Measurements from ENCODE around the gene TRIM14. TPM values are rescaled to one million over a fixed set of nuclear protein-coding genes. Genes with fewer than 3 reads are reported as not detected.
A peak's percentile ranks its signal among the peaks of the same experiment; 100 is the strongest.

The TRIM14 gene
- total RNA-seq, 1 experiment from 2014 or later, result 11.9 TPM

DNA sequence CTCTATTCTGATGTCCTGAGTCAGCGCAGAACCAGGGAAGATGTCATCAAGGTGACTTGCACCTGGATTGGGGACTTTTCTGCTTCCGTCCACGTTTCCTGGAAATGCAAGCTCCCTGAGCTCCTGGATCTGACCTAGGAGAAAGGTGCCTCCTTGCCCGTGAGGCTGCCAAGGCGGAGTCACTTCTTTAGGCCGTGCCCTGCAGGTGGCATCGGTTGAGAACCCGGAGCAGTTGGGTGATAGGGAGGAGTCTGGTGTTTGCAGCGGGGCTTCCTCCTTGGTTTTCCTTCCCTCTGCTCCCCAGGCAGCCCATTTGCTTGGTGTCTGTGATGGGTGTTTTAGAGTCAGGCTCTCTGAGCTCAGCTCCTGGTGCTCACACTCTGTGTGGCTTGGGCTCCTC lies 47.3 kb downstream of the TRIM14 start:
- DNase-seq (ENCODE audit: low spot score) (no peak), ATAC-seq (no peak)
- no peak for TF ChIP-seq NR3C1 (CRISPR knock-in tag; conservative IDR thresholded peaks at IDR 0.05; ENCODE audit: low read depth)
- TF ChIP-seq, protein P1, sequence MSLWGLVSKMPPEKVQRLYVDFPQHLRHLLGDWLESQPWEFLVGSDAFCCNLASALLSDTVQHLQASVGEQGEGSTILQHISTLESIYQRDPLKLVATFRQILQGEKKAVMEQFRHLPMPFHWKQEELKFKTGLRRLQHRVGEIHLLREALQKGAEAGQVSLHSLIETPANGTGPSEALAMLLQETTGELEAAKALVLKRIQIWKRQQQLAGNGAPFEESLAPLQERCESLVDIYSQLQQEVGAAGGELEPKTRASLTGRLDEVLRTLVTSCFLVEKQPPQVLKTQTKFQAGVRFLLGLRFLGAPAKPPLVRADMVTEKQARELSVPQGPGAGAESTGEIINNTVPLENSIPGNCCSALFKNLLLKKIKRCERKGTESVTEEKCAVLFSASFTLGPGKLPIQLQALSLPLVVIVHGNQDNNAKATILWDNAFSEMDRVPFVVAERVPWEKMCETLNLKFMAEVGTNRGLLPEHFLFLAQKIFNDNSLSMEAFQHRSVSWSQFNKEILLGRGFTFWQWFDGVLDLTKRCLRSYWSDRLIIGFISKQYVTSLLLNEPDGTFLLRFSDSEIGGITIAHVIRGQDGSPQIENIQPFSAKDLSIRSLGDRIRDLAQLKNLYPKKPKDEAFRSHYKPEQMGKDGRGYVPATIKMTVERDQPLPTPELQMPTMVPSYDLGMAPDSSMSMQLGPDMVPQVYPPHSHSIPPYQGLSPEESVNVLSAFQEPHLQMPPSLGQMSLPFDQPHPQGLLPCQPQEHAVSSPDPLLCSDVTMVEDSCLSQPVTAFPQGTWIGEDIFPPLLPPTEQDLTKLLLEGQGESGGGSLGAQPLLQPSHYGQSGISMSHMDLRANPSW (CRISPR knock-in tag; conservative IDR thresholded peaks at IDR 0.05; ENCODE audit: low read depth), result no peak
- TF ChIP-seq, protein P2, sequence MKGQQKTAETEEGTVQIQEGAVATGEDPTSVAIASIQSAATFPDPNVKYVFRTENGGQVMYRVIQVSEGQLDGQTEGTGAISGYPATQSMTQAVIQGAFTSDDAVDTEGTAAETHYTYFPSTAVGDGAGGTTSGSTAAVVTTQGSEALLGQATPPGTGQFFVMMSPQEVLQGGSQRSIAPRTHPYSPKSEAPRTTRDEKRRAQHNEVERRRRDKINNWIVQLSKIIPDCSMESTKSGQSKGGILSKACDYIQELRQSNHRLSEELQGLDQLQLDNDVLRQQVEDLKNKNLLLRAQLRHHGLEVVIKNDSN (CRISPR knock-in tag; IDR thresholded peaks at IDR 0.05), result no peak
- no peak overlapping the region for H3K4me3 Mint-ChIP-seq
- H3K27ac Mint-ChIP-seq, result no peak overlapping the region
- H3K27me3 Mint-ChIP-seq (ENCODE audit: low read depth), result no peaks in the 10 kb centered on the region
- peaks cover 24% of the 10 kb centered on the region for H3K4me1 Mint-ChIP-seq
- CTCF ChIA-PET, result interaction anchor here (0.6 to 1.3 kb wide), 5 partner anchors 12 to 343 kb away, joined by 3 to 4 read pairs (median 3); no protein-coding TSS in a partner anchor
- no peaks in the 10 kb centered on the region for H3K9me3 Mint-ChIP-seq
- H3K36me3 Mint-ChIP-seq, result peaks cover 5% of the 10 kb centered on the region
- POLR2A ChIA-PET, result no interaction called here

DNA sequence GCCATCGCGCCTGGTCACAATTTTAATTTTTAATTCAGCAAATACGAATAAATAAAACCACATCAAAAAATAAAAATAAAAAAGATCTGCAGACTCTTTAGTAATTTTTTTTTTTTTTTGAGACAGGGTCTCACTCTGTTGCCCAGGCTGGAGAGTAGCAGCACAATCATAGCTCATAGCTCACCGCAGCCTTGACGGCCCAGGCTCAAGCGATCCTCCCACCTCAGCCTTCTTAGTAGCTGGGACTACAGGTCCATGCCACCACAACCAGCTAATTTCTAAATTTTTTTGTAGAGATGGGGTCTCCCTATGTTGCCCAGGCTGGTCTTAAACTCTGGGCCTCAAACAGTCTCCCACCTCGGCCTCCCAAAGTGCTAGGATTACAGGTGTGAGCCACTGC lies 48.3 kb downstream of the TRIM14 start:
- ATAC-seq, result no peak
- ChIA-PET POLR2A (no interaction called here), CTCF (no interaction called here)
- DNase-seq (ENCODE audit: low spot score), result no peak
- peaks cover 14% of the 10 kb centered on the region for H3K4me1 Mint-ChIP-seq
- H3K9me3 Mint-ChIP-seq, result no peaks in the 10 kb centered on the region
- no peak overlapping the region for H3K27ac Mint-ChIP-seq
- peak; percentile 30; the same call in 1 of the 2 replicates for TF ChIP-seq ZNF121 (CRISPR knock-in tag; IDR thresholded peaks at IDR 0.05)
- TF ChIP-seq, protein P2 (CRISPR knock-in tag; IDR thresholded peaks at IDR 0.05), result no peak
- peaks cover 12% of the 10 kb centered on the region for H3K36me3 Mint-ChIP-seq
- H3K4me3 Mint-ChIP-seq, result no peak overlapping the region
- H3K27me3 Mint-ChIP-seq (ENCODE audit: low read depth), result no peaks in the 10 kb centered on the region

DNA sequence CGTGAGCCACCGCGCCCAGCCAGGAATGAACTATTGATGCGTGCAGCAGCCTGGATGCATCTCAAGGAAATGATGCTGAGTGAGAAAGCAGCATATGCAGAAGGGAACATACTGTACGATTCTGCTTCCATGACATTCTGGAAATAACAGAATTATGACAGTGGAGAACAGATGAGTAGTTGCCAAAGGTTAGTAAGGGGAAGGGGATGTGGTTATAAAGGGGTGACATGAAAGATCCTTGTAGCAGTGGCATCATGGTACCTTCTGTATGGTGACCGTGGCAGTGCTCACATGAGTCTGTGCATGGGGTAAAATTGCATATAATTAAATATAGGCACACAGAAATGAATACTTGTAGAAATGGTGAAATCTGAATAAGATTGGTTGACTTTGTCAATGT lies 49.5 kb downstream of the TRIM14 start:
- ATAC-seq (no peak), DNase-seq (ENCODE audit: low spot score) (no peak)
- ChIA-PET POLR2A (no interaction called here), CTCF (no interaction called here)
- Mint-ChIP-seq H3K27me3 (ENCODE audit: low read depth) (no peaks in the 10 kb centered on the region), H3K4me1 (peaks cover 4% of the 10 kb centered on the region; the same call in 1 of the 2 replicates), H3K4me3 (no peak overlapping the region), H3K36me3 (peaks cover 19% of the 10 kb centered on the region), H3K9me3 (no peaks in the 10 kb centered on the region), H3K27ac (no peak overlapping the region)
- TF ChIP-seq, protein P3, sequence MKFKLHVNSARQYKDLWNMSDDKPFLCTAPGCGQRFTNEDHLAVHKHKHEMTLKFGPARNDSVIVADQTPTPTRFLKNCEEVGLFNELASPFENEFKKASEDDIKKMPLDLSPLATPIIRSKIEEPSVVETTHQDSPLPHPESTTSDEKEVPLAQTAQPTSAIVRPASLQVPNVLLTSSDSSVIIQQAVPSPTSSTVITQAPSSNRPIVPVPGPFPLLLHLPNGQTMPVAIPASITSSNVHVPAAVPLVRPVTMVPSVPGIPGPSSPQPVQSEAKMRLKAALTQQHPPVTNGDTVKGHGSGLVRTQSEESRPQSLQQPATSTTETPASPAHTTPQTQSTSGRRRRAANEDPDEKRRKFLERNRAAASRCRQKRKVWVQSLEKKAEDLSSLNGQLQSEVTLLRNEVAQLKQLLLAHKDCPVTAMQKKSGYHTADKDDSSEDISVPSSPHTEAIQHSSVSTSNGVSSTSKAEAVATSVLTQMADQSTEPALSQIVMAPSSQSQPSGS (CRISPR knock-in tag; IDR thresholded peaks at IDR 0.05; ENCODE audit: borderline replicate concordance, low read depth), result no peak
- TF ChIP-seq, protein P4, sequence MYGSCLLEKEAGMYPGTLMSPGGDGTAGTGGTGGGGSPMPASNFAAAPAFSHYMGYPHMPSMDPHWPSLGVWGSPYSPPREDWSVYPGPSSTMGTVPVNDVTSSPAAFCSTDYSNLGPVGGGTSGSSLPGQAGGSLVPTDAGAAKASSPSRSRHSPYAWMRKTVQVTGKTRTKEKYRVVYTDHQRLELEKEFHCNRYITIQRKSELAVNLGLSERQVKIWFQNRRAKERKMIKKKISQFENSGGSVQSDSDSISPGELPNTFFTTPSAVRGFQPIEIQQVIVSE (CRISPR knock-in tag; IDR thresholded peaks at IDR 0.05; ENCODE audit: borderline replicate concordance), result no peak
- TF ChIP-seq ETV6 (CRISPR knock-in tag; IDR thresholded peaks at IDR 0.05) (no peak), ZNF219 (CRISPR knock-in tag; IDR thresholded peaks at IDR 0.05; ENCODE audit: borderline replicate concordance) (no peak), ZNF671 (CRISPR knock-in tag; IDR thresholded peaks at IDR 0.05) (no peak), IRF2 (CRISPR knock-in tag; IDR thresholded peaks at IDR 0.05; ENCODE audit: borderline replicate concordance, low read depth) (no peak), NR1H2 (CRISPR knock-in tag; IDR thresholded peaks at IDR 0.05) (no peak), EMX1 (CRISPR knock-in tag; IDR thresholded peaks at IDR 0.05) (no peak)
- TF ChIP-seq, protein P5, sequence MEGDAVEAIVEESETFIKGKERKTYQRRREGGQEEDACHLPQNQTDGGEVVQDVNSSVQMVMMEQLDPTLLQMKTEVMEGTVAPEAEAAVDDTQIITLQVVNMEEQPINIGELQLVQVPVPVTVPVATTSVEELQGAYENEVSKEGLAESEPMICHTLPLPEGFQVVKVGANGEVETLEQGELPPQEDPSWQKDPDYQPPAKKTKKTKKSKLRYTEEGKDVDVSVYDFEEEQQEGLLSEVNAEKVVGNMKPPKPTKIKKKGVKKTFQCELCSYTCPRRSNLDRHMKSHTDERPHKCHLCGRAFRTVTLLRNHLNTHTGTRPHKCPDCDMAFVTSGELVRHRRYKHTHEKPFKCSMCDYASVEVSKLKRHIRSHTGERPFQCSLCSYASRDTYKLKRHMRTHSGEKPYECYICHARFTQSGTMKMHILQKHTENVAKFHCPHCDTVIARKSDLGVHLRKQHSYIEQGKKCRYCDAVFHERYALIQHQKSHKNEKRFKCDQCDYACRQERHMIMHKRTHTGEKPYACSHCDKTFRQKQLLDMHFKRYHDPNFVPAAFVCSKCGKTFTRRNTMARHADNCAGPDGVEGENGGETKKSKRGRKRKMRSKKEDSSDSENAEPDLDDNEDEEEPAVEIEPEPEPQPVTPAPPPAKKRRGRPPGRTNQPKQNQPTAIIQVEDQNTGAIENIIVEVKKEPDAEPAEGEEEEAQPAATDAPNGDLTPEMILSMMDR (IDR thresholded peaks at IDR 0.05), result no peak
- TF ChIP-seq, protein P6, sequence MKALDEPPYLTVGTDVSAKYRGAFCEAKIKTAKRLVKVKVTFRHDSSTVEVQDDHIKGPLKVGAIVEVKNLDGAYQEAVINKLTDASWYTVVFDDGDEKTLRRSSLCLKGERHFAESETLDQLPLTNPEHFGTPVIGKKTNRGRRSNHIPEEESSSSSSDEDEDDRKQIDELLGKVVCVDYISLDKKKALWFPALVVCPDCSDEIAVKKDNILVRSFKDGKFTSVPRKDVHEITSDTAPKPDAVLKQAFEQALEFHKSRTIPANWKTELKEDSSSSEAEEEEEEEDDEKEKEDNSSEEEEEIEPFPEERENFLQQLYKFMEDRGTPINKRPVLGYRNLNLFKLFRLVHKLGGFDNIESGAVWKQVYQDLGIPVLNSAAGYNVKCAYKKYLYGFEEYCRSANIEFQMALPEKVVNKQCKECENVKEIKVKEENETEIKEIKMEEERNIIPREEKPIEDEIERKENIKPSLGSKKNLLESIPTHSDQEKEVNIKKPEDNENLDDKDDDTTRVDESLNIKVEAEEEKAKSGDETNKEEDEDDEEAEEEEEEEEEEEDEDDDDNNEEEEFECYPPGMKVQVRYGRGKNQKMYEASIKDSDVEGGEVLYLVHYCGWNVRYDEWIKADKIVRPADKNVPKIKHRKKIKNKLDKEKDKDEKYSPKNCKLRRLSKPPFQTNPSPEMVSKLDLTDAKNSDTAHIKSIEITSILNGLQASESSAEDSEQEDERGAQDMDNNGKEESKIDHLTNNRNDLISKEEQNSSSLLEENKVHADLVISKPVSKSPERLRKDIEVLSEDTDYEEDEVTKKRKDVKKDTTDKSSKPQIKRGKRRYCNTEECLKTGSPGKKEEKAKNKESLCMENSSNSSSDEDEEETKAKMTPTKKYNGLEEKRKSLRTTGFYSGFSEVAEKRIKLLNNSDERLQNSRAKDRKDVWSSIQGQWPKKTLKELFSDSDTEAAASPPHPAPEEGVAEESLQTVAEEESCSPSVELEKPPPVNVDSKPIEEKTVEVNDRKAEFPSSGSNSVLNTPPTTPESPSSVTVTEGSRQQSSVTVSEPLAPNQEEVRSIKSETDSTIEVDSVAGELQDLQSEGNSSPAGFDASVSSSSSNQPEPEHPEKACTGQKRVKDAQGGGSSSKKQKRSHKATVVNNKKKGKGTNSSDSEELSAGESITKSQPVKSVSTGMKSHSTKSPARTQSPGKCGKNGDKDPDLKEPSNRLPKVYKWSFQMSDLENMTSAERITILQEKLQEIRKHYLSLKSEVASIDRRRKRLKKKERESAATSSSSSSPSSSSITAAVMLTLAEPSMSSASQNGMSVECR (CRISPR knock-in tag; IDR thresholded peaks at IDR 0.05; ENCODE audit: borderline replicate concordance), result no peak
- TF ChIP-seq, protein P7, sequence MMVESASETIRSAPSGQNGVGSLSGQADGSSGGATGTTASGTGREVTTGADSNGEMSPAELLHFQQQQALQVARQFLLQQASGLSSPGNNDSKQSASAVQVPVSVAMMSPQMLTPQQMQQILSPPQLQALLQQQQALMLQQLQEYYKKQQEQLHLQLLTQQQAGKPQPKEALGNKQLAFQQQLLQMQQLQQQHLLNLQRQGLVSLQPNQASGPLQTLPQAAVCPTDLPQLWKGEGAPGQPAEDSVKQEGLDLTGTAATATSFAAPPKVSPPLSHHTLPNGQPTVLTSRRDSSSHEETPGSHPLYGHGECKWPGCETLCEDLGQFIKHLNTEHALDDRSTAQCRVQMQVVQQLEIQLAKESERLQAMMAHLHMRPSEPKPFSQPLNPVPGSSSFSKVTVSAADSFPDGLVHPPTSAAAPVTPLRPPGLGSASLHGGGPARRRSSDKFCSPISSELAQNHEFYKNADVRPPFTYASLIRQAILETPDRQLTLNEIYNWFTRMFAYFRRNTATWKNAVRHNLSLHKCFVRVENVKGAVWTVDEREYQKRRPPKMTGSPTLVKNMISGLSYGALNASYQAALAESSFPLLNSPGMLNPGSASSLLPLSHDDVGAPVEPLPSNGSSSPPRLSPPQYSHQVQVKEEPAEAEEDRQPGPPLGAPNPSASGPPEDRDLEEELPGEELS (CRISPR knock-in tag; IDR thresholded peaks at IDR 0.05), result no peak

Measured in WTC11 (cell line).